GM20000 (cell line): ENCODE measurements around the gene PTPRB.

Experiments
- DNase-seq: peaks from one replicate; pipeline ENCODE4 v3.0.0; 2012; ENCODE audit warnings: low spot score
- CTCF ChIP-seq: IDR thresholded peaks from 2 replicates; pipeline ENCODE4 v1.5.1; 2012; ENCODE audit warnings: mild to moderate bottlenecking, control low read depth; ENCODE audit errors: extremely low read depth, missing control alignments

PTPRB gene

GRCh38 chr12:70576341-70577282, 60.6 kb downstream of the PTPRB start:
- peak; percentile 35 for DNase-seq
- TF ChIP-seq CTCF, result peak; percentile 63

DNA sequence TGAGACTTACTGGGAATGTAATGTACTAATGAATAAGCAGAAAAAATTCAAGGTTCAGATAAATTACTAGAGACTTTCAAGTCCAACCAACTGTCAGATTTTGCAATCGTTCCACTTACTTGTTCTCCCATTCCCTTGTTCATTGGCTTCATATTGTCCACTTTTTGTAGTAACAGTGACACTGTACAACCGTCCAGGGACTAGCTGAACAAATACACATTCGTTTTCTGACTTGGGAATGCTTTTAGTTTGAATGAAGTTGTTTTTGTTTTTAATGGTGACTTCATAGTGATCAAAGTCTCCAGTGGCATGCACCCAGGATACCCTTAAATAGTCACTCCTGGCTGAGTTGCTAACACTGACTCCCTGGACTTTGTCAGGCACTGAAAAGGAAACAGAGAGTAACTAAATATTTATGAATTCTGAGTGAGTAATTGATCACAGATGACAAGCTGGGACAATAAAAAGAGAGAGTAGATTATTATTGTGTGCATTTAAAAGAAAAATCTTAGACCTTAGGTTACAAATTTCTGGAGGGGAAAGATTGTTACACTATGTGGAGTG, 65.4 kb downstream of the PTPRB start:
- TF ChIP-seq CTCF, result no peak
- no peak for DNase-seq

DNA sequence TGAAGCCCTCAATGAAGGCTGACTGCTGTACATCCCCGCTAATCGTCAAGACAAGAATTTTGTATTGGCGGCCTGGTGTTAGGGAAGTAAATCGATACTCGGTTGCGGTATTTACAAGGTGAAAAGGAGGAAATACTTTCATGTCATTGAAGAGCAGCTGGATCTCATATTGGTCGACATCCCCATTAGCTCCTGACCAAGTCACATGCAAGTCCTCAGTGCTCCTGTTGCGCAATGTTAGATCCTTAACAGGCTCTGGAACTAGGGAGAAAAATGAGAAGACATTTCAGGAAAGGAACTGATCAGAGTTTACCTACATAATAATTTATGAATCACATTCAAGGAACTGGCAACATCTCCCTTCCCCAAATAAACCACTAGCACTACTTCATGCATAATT, 66.2 kb downstream of the PTPRB start:
- TF ChIP-seq CTCF, result no peak
- no peak for DNase-seq

DNA sequence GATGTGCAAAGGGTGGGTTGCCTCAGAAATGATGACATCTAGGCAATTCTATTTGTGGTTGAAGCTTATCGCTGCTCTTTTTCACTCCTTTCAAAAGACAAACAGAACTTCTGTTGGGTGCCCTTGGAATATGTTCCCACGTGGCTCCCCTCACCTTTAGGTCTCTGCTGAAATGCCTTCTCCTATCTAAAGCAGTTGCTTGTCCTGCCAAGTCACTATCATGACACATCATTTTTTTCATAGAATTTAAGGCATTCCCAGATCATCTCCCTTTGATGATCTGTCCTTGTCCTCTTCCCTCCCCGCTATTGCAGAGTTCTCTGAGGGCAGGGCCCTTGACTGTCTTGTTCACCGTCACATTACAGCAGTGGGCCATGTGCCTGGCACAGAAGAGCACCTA, 75.7 kb downstream of the PTPRB start:
- DNase-seq, result no peak
- no peak for TF ChIP-seq CTCF

DNA sequence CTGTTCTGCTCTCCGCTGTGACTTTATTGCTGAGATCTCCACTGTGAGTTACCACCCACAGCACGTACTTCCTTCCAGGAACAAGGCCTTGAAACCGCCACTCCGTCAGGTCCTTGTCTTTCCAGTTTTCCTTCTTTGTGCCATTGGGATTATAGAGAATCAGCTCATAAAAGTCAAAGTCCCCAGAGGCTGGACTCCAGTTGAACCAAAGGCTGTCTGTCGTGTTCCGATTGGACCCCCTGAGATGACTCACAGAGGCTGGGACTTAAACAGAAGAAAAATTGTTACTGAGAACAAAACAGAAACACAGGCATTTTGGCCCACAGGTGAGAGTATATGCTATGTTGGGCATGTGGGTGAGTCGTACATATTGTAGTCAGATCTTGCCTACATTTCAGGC, 76.6 kb downstream of the PTPRB start:
- no peak for TF ChIP-seq CTCF
- no peak for DNase-seq

GRCh38 chr12:70559390-70559789, 77.8 kb downstream of the PTPRB start:
- DNase-seq, result no peak

More at GRCh38 chr12:70559390-70559789, 77.8 kb downstream of the PTPRB start:
- TF ChIP-seq CTCF, result no peak
